Trophoblast cell (in vitro differentiated cells and primary cell): ENCODE measurements around the gene SERGEF.

ENCODE experiments used
- DNase-seq, 2 donors: peaks; one replicate each; pipeline ENCODE4 v3.0.0-alpha.2; 2016
- H2AFZ ChIP-seq: 2 replicates; pipeline ENCODE4 v1.6.1; 2013; ENCODE audit warnings: low read length, moderate library complexity, mild to moderate bottlenecking; ENCODE audit not compliant: insufficient read depth, poor library complexity
- H2AK5ac ChIP-seq: 2 replicates; pipeline ENCODE4 v1.6.1; 2013; ENCODE audit warnings: mild to moderate bottlenecking, low read length
- H2BK120ac ChIP-seq: 2 replicates; pipeline ENCODE4 v1.6.1; 2013; ENCODE audit warnings: low read length, mild to moderate bottlenecking, moderate library complexity; ENCODE audit not compliant: insufficient read depth, poor library complexity
- H2BK12ac ChIP-seq: 2 replicates; pipeline ENCODE4 v1.6.1; 2013; ENCODE audit warnings: mild to moderate bottlenecking, low read length, moderate library complexity
- H2BK5ac ChIP-seq: 2 replicates; pipeline ENCODE4 v1.6.1; 2013; ENCODE audit warnings: low read length, low read depth, moderate library complexity, mild to moderate bottlenecking; ENCODE audit not compliant: poor library complexity
- H3K14ac ChIP-seq: 2 replicates; pipeline ENCODE4 v1.6.1; 2013; ENCODE audit warnings: mild to moderate bottlenecking, low read length
- H3K18ac ChIP-seq: 2 replicates; pipeline ENCODE4 v1.6.1; 2013; ENCODE audit warnings: mild to moderate bottlenecking, low read length
- H3K23ac ChIP-seq: 2 replicates; pipeline ENCODE4 v1.6.1; 2013; ENCODE audit warnings: low read length
- H3K27ac ChIP-seq: 2 replicates; pipeline ENCODE4 v1.5.1; 2013; ENCODE audit warnings: low read depth, mild to moderate bottlenecking, inconsistent platforms, low read length, moderate library complexity
- H3K27me3 ChIP-seq: 2 replicates; pipeline ENCODE4 v1.6.1; 2013; ENCODE audit warnings: inconsistent platforms, mild to moderate bottlenecking, low read length, moderate library complexity; ENCODE audit not compliant: insufficient read depth
- H3K36me3 ChIP-seq, 2 experiments: 1 replicate in 1 of 2; 2 replicates in 1 of 2; pipeline ENCODE4 v1.6.1; 2013; ENCODE audit warnings: low read length in 2 of 2, mild to moderate bottlenecking in 2 of 2, moderate library complexity in 1 of 2; ENCODE audit not compliant: insufficient read depth in 2 of 2, control insufficient read depth in 1 of 2
- H3K4ac ChIP-seq: 2 replicates; pipeline ENCODE4 v1.6.1; 2013; ENCODE audit warnings: low read depth, mild to moderate bottlenecking, low read length, moderate library complexity
- H3K4me1 ChIP-seq, 2 experiments: 1 replicate in 1 of 2; 2 replicates in 1 of 2; pipeline ENCODE4 v1.6.1; 2013; ENCODE audit warnings: low read length in 2 of 2, mild to moderate bottlenecking in 2 of 2, moderate library complexity in 1 of 2; ENCODE audit not compliant: insufficient read depth in 2 of 2, control insufficient read depth in 1 of 2
- H3K4me2 ChIP-seq: 2 replicates; pipeline ENCODE4 v1.6.1; 2013; ENCODE audit warnings: inconsistent platforms, mild to moderate bottlenecking, low read length, moderate library complexity
- H3K4me3 ChIP-seq: 2 replicates; pipeline ENCODE4 v1.5.1; 2013; ENCODE audit warnings: mild to moderate bottlenecking, low read depth, low read length, inconsistent platforms
- H3K79me1 ChIP-seq: one replicate; pipeline ENCODE4 v1.6.1; 2013; ENCODE audit warnings: low read length
- H3K79me2 ChIP-seq: 2 replicates; pipeline ENCODE4 v1.6.1; 2013; ENCODE audit warnings: low read length, mild to moderate bottlenecking; ENCODE audit not compliant: control insufficient read depth, insufficient read depth, poor library complexity
- H3K9ac ChIP-seq: 2 replicates; pipeline ENCODE4 v1.6.1; 2013; ENCODE audit warnings: mild to moderate bottlenecking, low read length
- H3K9me3 ChIP-seq: 2 replicates; pipeline ENCODE4 v1.6.1; 2013; ENCODE audit warnings: low read depth, mild to moderate bottlenecking, control low read depth, inconsistent platforms, low read length; ENCODE audit not compliant: insufficient read depth
- H4K12ac ChIP-seq: 2 replicates; pipeline ENCODE4 v1.6.1; 2013; ENCODE audit warnings: low read depth, mild to moderate bottlenecking, low read length, moderate library complexity
- H4K8ac ChIP-seq: 2 replicates; pipeline ENCODE4 v1.6.1; 2013; ENCODE audit warnings: low read depth, mild to moderate bottlenecking, low read length, moderate library complexity
- H4K91ac ChIP-seq: one replicate; pipeline ENCODE4 v1.6.1; 2013; ENCODE audit warnings: low read depth, mild to moderate bottlenecking, low read length, moderate library complexity
- WGBS: extraction: QIAGEN DNeasy Blood & Tissue Kit; methylation state at CpG from one replicate; pipeline ENCODE4 v1.1.7; 2013; ENCODE audit warnings: missing lambda C conversion rate; ENCODE audit not compliant: insufficient read length, insufficient coverage; ENCODE audit errors: extremely low coverage; 5-methylcytosine and 5-hydroxymethylcytosine counted together

Gene SERGEF

DNA sequence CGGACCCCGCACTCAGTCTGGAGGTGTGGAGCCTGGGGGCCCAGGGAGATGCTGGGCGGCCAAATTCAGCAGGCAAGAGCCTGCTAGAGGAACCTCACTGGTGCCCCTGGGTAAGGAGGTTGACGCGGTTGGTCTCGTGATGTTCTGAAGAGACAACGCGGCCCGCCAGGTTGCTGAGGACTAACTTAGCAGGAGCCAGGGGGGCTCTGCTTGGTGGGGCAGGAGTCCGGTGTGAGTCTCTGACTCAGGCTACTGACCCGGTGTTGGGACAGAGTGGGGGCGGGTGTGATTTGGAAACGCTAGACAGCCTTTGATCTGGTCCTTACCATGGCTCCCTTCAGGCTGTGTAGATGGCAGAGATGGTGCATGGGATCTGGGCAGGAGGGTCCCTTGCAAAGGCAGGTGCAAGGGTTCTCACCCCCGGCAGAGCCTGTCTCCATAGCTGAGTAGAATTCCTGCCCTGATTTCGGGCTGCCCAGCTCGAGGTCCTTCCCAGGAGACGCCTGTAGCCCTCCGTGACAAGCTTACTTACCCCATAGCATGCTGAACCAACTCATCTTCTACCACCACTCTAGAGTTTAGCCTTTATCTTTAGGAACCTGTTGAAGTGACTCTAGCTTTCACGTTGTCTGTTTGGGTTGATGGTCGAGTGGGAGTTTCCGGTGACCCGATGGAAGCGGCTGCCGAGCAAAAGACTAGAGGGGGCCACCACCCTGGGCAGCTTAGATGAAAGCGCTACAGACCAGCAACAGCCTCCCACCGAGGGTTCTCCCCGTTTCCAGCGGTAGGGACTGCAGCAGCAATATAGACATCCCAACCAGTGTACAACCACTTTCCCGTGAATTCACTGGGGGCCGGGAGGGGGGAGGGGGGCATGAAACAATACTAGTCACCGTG lies 239.9 kb downstream of the SERGEF start:
- no peaks in the 10 kb centered on the region for H3K4me1 ChIP-seq
- no peak overlapping the region for H2BK12ac ChIP-seq
- no peak overlapping the region for H2AK5ac ChIP-seq
- H2BK5ac ChIP-seq: no peak overlapping the region
- no peak overlapping the region for H3K9ac ChIP-seq
- no peak overlapping the region for H3K4me3 ChIP-seq
- H3K27me3 ChIP-seq: no peaks in the 10 kb centered on the region
- no peak overlapping the region for H3K14ac ChIP-seq
- H3K79me2 ChIP-seq: no peaks in the 10 kb centered on the region
- no peaks in the 10 kb centered on the region for H3K36me3 ChIP-seq
- H4K12ac ChIP-seq: no peak overlapping the region
- no peak overlapping the region for H3K4me2 ChIP-seq
- no peak overlapping the region for H3K23ac ChIP-seq
- H3K27ac ChIP-seq: no peak overlapping the region
- H3K4ac ChIP-seq: no peak overlapping the region
- H4K8ac ChIP-seq: no peak overlapping the region
- H2BK120ac ChIP-seq: no peak overlapping the region
- no CpG with 5 or more reads among the region's 31 CpGs for WGBS
- no peak overlapping the region for H3K18ac ChIP-seq
- DNase-seq: no peak
- H4K91ac ChIP-seq: no peak overlapping the region
- H3K79me1 ChIP-seq: no peaks in the 10 kb centered on the region
- no peak overlapping the region for H2AFZ ChIP-seq
- H3K9me3 ChIP-seq: no peaks in the 10 kb centered on the region

- Histone ChIP-seq H2BK12ac (no peak overlapping the region), H2BK5ac (no peak overlapping the region), H3K79me1 (no peaks in the 10 kb centered on the region), H4K91ac (no peak overlapping the region), H3K4me2 (no peak overlapping the region), H2AFZ (no peak overlapping the region), H3K79me2 (no peaks in the 10 kb centered on the region), H3K4ac (no peak overlapping the region), H3K4me1 (no peaks in the 10 kb centered on the region), H3K27ac (no peak overlapping the region), H3K27me3 (no peaks in the 10 kb centered on the region), H4K12ac (no peak overlapping the region), H3K18ac (no peak overlapping the region), H2BK120ac (no peak overlapping the region), H3K4me3 (no peak overlapping the region), H3K9ac (no peak overlapping the region), H3K9me3 (no peaks in the 10 kb centered on the region), H4K8ac (no peak overlapping the region), H2AK5ac (no peak overlapping the region), H3K14ac (no peak overlapping the region), H3K36me3 (no peaks in the 10 kb centered on the region), H3K23ac (no peak overlapping the region)
- WGBS: no CpG with 5 or more reads among the region's 37 CpGs
- DNase-seq: no peak
Observed at GRCh38 chr11:17771841-17772401, 240.9 kb downstream of the SERGEF start.

GRCh38 chr11:17771415-17771814 lies 241.4 kb downstream of the SERGEF start:
- Histone ChIP-seq H2BK5ac (no peak overlapping the region), H3K79me2 (no peaks in the 10 kb centered on the region), H4K12ac (no peak overlapping the region), H3K9me3 (no peaks in the 10 kb centered on the region), H3K4ac (no peak overlapping the region), H3K4me1 (no peaks in the 10 kb centered on the region), H3K79me1 (no peaks in the 10 kb centered on the region), H2BK12ac (no peak overlapping the region), H4K8ac (no peak overlapping the region), H3K14ac (no peak overlapping the region), H3K4me3 (no peak overlapping the region), H2BK120ac (no peak overlapping the region), H4K91ac (no peak overlapping the region), H2AK5ac (no peak overlapping the region), H3K9ac (no peak overlapping the region), H2AFZ (no peak overlapping the region), H3K18ac (no peak overlapping the region), H3K36me3 (no peaks in the 10 kb centered on the region), H3K4me2 (no peak overlapping the region), H3K27me3 (no peaks in the 10 kb centered on the region), H3K23ac (no peak overlapping the region), H3K27ac (no peak overlapping the region)
- DNase-seq: no peak
- WGBS: no CpG with 5 or more reads among the region's 17 CpGs

GRCh38 chr11:17770917-17771316 lies 241.9 kb downstream of the SERGEF start:
- H3K4me3 ChIP-seq: no peak overlapping the region
- no peak overlapping the region for H3K27ac ChIP-seq
- no peak for DNase-seq
- no peaks in the 10 kb centered on the region for H3K9me3 ChIP-seq
- H2AFZ ChIP-seq: no peak overlapping the region
- no peaks in the 10 kb centered on the region for H3K79me1 ChIP-seq
- no peak overlapping the region for H3K14ac ChIP-seq
- no peaks in the 10 kb centered on the region for H3K36me3 ChIP-seq
- no peak overlapping the region for H4K12ac ChIP-seq
- H3K18ac ChIP-seq: no peak overlapping the region
- no peak overlapping the region for H4K91ac ChIP-seq
- no peak overlapping the region for H3K23ac ChIP-seq
- H3K9ac ChIP-seq: no peak overlapping the region
- H3K27me3 ChIP-seq: no peaks in the 10 kb centered on the region
- no peaks in the 10 kb centered on the region for H3K4me1 ChIP-seq
- no peak overlapping the region for H2BK5ac ChIP-seq
- H2BK12ac ChIP-seq: no peak overlapping the region
- no peak overlapping the region for H2BK120ac ChIP-seq
- no peak overlapping the region for H3K4me2 ChIP-seq
- no peak overlapping the region for H2AK5ac ChIP-seq
- no peak overlapping the region for H3K4ac ChIP-seq
- H3K79me2 ChIP-seq: no peaks in the 10 kb centered on the region
- no peak overlapping the region for H4K8ac ChIP-seq
